MM.1S (cell line): ENCODE data around the gene MCU.

ENCODE experiments used
- DNase-seq: peaks from one replicate; pipeline ENCODE4 v3.0.0-alpha.2; 2015
- H2AFZ ChIP-seq: fragments of 300-600 bp; sonication (generic); 2 replicates; pipeline ENCODE4 v1.6.0; 2016; ENCODE audit warnings: antibody characterized with exemption, low read length
- H3F3A ChIP-seq: fragments of 300-600 bp; sonication (generic); 2 replicates; pipeline ENCODE4 v1.6.1; 2016; ENCODE audit warnings: mild to moderate bottlenecking, antibody characterized with exemption, low read length, moderate library complexity, mixed read lengths; ENCODE audit not compliant: insufficient read depth
- H3K27ac ChIP-seq: fragments of 300-600 bp; sonication (generic); 2 replicates; pipeline ENCODE4 v1.5.1; 2016; ENCODE audit warnings: mild to moderate bottlenecking, low read length
- H3K27me3 ChIP-seq: fragments of 300-600 bp; sonication (generic); replicated peaks from 2 replicates; pipeline ENCODE4 v1.6.0; 2016; ENCODE audit warnings: low read length; ENCODE audit not compliant: insufficient read depth
- H3K36me3 ChIP-seq: fragments of 300-600 bp; sonication (generic); replicated peaks from 2 replicates; pipeline ENCODE4 v1.6.1; 2016; ENCODE audit warnings: mild to moderate bottlenecking, low read length, mixed read lengths; ENCODE audit not compliant: insufficient read depth
- H3K4me1 ChIP-seq: fragments of 300-600 bp; sonication (generic); 2 replicates; pipeline ENCODE4 v1.6.1; 2016; ENCODE audit warnings: low read length, mixed read lengths
- H3K4me2 ChIP-seq: fragments of 300-600 bp; sonication (generic); 2 replicates; pipeline ENCODE4 v1.6.0; 2016; ENCODE audit warnings: low read depth, low read length
- H3K4me3 ChIP-seq: fragments of 300-600 bp; sonication (generic); 2 replicates; pipeline ENCODE4 v1.5.1; 2016; ENCODE audit warnings: low read length, mixed read lengths
- H3K79me2 ChIP-seq: fragments of 300-600 bp; sonication (generic); 2 replicates; pipeline ENCODE4 v1.6.1; 2016; ENCODE audit warnings: mixed run types, low read length, mixed read lengths
- H3K9ac ChIP-seq: fragments of 300-600 bp; sonication (generic); 2 replicates; pipeline ENCODE4 v1.6.1; 2016; ENCODE audit warnings: low read length, mixed read lengths
- H3K9me2 ChIP-seq: fragments of 300-600 bp; sonication (generic); replicated peaks from 2 replicates; pipeline ENCODE4 v1.6.1; 2016; ENCODE audit warnings: mild to moderate bottlenecking, low read length, mixed read lengths; ENCODE audit not compliant: insufficient read depth
- H3K9me3 ChIP-seq: fragments of 300-600 bp; sonication (generic); replicated peaks from 2 replicates; pipeline ENCODE4 v1.6.1; 2016; ENCODE audit warnings: mild to moderate bottlenecking, low read length, mixed read lengths; ENCODE audit not compliant: insufficient read depth
- H4K20me1 ChIP-seq: fragments of 300-600 bp; sonication (generic); 2 replicates; pipeline ENCODE4 v1.6.1; 2016; ENCODE audit warnings: mild to moderate bottlenecking, low read length, moderate library complexity, mixed read lengths; ENCODE audit not compliant: insufficient read depth
- EZH2 ChIP-seq: fragments of 300-600 bp; sonication (generic); optimal IDR thresholded peaks from 2 replicates; pipeline ENCODE3; 2017; ENCODE audit warnings: low read depth, mild to moderate bottlenecking, antibody characterized with exemption, low read length, mixed read lengths
- EZH2phosphoT487 ChIP-seq: fragments of 300-600 bp; sonication (generic); IDR thresholded peaks from 2 replicates; pipeline ENCODE4 v1.6.1; 2018; ENCODE audit warnings: antibody characterized with exemption, low read length
- TF ChIP-seq, protein P1 (sequence below): fragments of 300-600 bp; sonication (generic); IDR thresholded peaks from 2 replicates; pipeline ENCODE4 v1.5.1; 2016; ENCODE audit warnings: antibody characterized with exemption, low read length, mixed read lengths

The MCU gene

DNA sequence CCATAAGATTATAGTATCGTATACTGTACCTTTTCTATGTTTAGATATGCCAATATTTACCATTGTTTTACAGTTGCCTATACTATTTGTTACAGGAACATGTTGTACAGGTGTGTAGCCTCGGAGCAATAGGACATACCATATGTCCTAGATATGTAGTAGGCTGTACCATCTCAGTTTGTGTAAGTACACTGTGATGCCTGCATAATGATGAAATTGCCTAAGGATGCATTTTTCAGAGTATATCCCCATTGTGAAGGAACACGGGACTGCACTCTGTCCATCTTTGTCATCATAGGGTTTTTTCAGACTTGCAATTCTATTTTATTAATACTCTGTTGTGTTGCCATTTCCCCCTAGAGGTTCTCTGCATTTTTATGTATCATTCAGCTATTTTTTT is 50.1 kb downstream of the MCU start:
- no peak overlapping the region for H3K27ac ChIP-seq
- H3K36me3 ChIP-seq: no peaks in the 10 kb centered on the region
- no peak overlapping the region for H3K4me2 ChIP-seq
- TF ChIP-seq, protein P1, sequence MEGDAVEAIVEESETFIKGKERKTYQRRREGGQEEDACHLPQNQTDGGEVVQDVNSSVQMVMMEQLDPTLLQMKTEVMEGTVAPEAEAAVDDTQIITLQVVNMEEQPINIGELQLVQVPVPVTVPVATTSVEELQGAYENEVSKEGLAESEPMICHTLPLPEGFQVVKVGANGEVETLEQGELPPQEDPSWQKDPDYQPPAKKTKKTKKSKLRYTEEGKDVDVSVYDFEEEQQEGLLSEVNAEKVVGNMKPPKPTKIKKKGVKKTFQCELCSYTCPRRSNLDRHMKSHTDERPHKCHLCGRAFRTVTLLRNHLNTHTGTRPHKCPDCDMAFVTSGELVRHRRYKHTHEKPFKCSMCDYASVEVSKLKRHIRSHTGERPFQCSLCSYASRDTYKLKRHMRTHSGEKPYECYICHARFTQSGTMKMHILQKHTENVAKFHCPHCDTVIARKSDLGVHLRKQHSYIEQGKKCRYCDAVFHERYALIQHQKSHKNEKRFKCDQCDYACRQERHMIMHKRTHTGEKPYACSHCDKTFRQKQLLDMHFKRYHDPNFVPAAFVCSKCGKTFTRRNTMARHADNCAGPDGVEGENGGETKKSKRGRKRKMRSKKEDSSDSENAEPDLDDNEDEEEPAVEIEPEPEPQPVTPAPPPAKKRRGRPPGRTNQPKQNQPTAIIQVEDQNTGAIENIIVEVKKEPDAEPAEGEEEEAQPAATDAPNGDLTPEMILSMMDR: no peak
- TF ChIP-seq EZH2 (no peak), EZH2phosphoT487 (no peak)
- H3K9me3 ChIP-seq: no peaks in the 10 kb centered on the region
- no peaks in the 10 kb centered on the region for H3K4me1 ChIP-seq
- no peak for DNase-seq
- H3F3A ChIP-seq: no peaks in the 10 kb centered on the region
- no peaks in the 10 kb centered on the region for H3K27me3 ChIP-seq
- H3K4me3 ChIP-seq: no peak overlapping the region
- no peak overlapping the region for H3K9ac ChIP-seq
- no peak overlapping the region for H2AFZ ChIP-seq
- H4K20me1 ChIP-seq: no peaks in the 10 kb centered on the region
- no peaks in the 10 kb centered on the region for H3K9me2 ChIP-seq
- H3K79me2 ChIP-seq: no peaks in the 10 kb centered on the region

DNA sequence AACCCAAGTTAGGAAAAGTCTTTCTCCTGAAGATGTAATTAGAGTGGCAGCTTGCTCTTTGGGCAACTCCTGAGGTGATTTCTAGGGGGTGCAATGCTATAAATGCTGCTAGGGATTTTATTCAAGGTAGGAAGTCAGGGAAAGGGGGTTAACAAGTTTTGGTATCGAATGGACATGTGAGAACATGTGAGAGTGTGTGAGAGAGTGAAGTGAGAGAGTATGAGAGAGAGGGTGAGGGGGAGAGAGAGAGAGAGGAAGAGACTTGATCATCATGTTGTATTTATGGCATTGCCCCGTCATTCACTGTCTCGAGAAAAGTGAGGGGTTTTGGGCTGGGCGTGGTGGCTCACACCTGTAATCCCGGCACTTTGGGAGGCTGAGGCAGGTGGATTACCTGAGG is 50.9 kb downstream of the MCU start:
- Histone ChIP-seq H3K9me2 (no peaks in the 10 kb centered on the region), H3K4me2 (no peak overlapping the region), H4K20me1 (no peaks in the 10 kb centered on the region), H3K4me1 (no peaks in the 10 kb centered on the region), H3F3A (no peaks in the 10 kb centered on the region), H3K9ac (no peak overlapping the region), H3K27me3 (no peaks in the 10 kb centered on the region), H3K4me3 (no peak overlapping the region), H3K79me2 (no peaks in the 10 kb centered on the region), H3K27ac (no peak overlapping the region), H3K36me3 (no peaks in the 10 kb centered on the region), H2AFZ (no peak overlapping the region), H3K9me3 (no peaks in the 10 kb centered on the region)
- DNase-seq: no peak
- TF ChIP-seq EZH2: no peak
- TF ChIP-seq, protein P1: no peak
- no peak for TF ChIP-seq EZH2phosphoT487

GRCh38 chr10:72744566-72744965 is 52.6 kb downstream of the MCU start:
- Histone ChIP-seq H3K79me2 (no peaks in the 10 kb centered on the region), H3F3A (no peaks in the 10 kb centered on the region), H3K27ac (no peak overlapping the region), H3K9me2 (no peaks in the 10 kb centered on the region), H4K20me1 (no peaks in the 10 kb centered on the region), H2AFZ (no peak overlapping the region), H3K9ac (no peak overlapping the region), H3K36me3 (no peaks in the 10 kb centered on the region), H3K9me3 (no peaks in the 10 kb centered on the region), H3K4me1 (no peaks in the 10 kb centered on the region), H3K27me3 (no peaks in the 10 kb centered on the region), H3K4me2 (no peak overlapping the region), H3K4me3 (no peak overlapping the region)
- no peak for DNase-seq
- TF ChIP-seq EZH2 (no peak), EZH2phosphoT487 (no peak)

- no peaks in the 10 kb centered on the region for H3K9me3 ChIP-seq
- TF ChIP-seq EZH2 (no peak), EZH2phosphoT487 (no peak)
- TF ChIP-seq, protein P1: no peak
- H3K4me2 ChIP-seq: no peak overlapping the region
- H3K4me1 ChIP-seq: no peaks in the 10 kb centered on the region
- DNase-seq: no peak
- no peak overlapping the region for H3K27ac ChIP-seq
- no peak overlapping the region for H3K9ac ChIP-seq
- no peaks in the 10 kb centered on the region for H3K9me2 ChIP-seq
- no peaks in the 10 kb centered on the region for H3K36me3 ChIP-seq
- no peaks in the 10 kb centered on the region for H3F3A ChIP-seq
- no peak overlapping the region for H2AFZ ChIP-seq
- no peaks in the 10 kb centered on the region for H3K27me3 ChIP-seq
- H3K4me3 ChIP-seq: no peak overlapping the region
- H4K20me1 ChIP-seq: no peaks in the 10 kb centered on the region
- H3K79me2 ChIP-seq: no peaks in the 10 kb centered on the region
Observed at GRCh38 chr10:72746426-72747363, 54.8 kb downstream of the MCU start.
